ENCODE results near the gene CENPF. TPM values are rescaled to one million over a fixed set of nuclear protein-coding genes. Genes with fewer than 3 reads are reported as not detected.
A peak's percentile ranks its signal among the peaks of the same experiment; 100 is the strongest.

CENPF gene
- total RNA-seq, 1 experiment from 2014 or later = 135 TPM

- no peaks in the 10 kb centered on the region for H3K9me3 Mint-ChIP-seq (ENCODE audit: unreplicated experiment)
- no peaks in the 10 kb centered on the region for H3K27me3 Mint-ChIP-seq (ENCODE audit: insufficient read depth, unreplicated experiment)
- H3K27ac Mint-ChIP-seq (ENCODE audit: low read depth, unreplicated experiment) = peak overlapping the region; percentile 49
- no peak overlapping the region for H3K4me3 Mint-ChIP-seq (ENCODE audit: unreplicated experiment)
- ChIA-PET CTCF (interaction anchor here (0.5 to 21.4 kb wide), 71 partner anchors 10 to 984 kb away, joined by 3 to 958 read pairs (median 5); partner anchors contain the start of genes CENPF and PTPN14), POLR2A (interaction anchor here (0.7 to 27.9 kb wide), 40 partner anchors 9 to 986 kb away, joined by 3 to 2189 read pairs (median 5); partner anchors contain the start of genes CENPF and PTPN14)
- no TSS peak for BruUV-seq (replicated peaks)
- intact Hi-C loops (cut with micrococcal nuclease) = loop anchor here (1.0 kb wide), 1 partner anchor 371 kb away; no protein-coding TSS in a partner anchor
- H3K4me1 Mint-ChIP-seq (ENCODE audit: insufficient read depth, unreplicated experiment) = peaks cover 38% of the 10 kb centered on the region
- no peaks in the 10 kb centered on the region for H3K36me3 Mint-ChIP-seq (ENCODE audit: insufficient read depth, unreplicated experiment)
- TF ChIP-seq CTCF (IDR thresholded peaks at IDR 0.05; ENCODE audit: unreplicated experiment) = no peak
- DNase-seq (ENCODE audit: unreplicated experiment) = no peak
Observed at GRCh38 chr1:214583824-214584554, 19.0 kb upstream of the CENPF start.

GRCh38 chr1:214584805-214585766 lies 17.9 kb upstream of the CENPF start:
- H3K4me1 Mint-ChIP-seq (ENCODE audit: insufficient read depth, unreplicated experiment) = peaks cover 38% of the 10 kb centered on the region
- H3K27ac Mint-ChIP-seq (ENCODE audit: low read depth, unreplicated experiment) = peak overlapping the region; percentile 49
- H3K9me3 Mint-ChIP-seq (ENCODE audit: unreplicated experiment) = no peaks in the 10 kb centered on the region
- peak; percentile 98 for TF ChIP-seq CTCF (IDR thresholded peaks at IDR 0.05; ENCODE audit: unreplicated experiment)
- H3K36me3 Mint-ChIP-seq (ENCODE audit: insufficient read depth, unreplicated experiment) = no peaks in the 10 kb centered on the region
- DNase-seq (ENCODE audit: unreplicated experiment) = peak; percentile 85
- ChIA-PET CTCF (interaction anchor here (0.6 to 21.4 kb wide), 77 partner anchors 9 to 1818 kb away, joined by 3 to 958 read pairs (median 6); partner anchors contain the start of genes CENPF and PTPN14), POLR2A (interaction anchor here (0.7 to 27.9 kb wide), 34 partner anchors 10 to 390 kb away, joined by 3 to 2189 read pairs (median 4); partner anchors contain the start of genes CENPF and PTPN14)
- BruUV-seq (replicated peaks) = no TSS peak
- H3K4me3 Mint-ChIP-seq (ENCODE audit: unreplicated experiment) = no peak overlapping the region
- intact Hi-C loops (cut with micrococcal nuclease) = loop anchor here (1.0 kb wide), 5 partner anchors 34 to 372 kb away; partner anchors contain the start of gene PTPN14
- no peaks in the 10 kb centered on the region for H3K27me3 Mint-ChIP-seq (ENCODE audit: insufficient read depth, unreplicated experiment)

- no peak for DNase-seq (ENCODE audit: unreplicated experiment)
- peaks cover 30% of the 10 kb centered on the region for H3K4me1 Mint-ChIP-seq (ENCODE audit: insufficient read depth, unreplicated experiment)
- H3K4me3 Mint-ChIP-seq (ENCODE audit: unreplicated experiment) = no peak overlapping the region
- CTCF ChIA-PET = interaction anchor here (0.6 to 21.4 kb wide), 36 partner anchors 7 to 882 kb away, joined by 3 to 958 read pairs (median 23); partner anchors contain the start of genes CENPF and PTPN14
- no peaks in the 10 kb centered on the region for H3K27me3 Mint-ChIP-seq (ENCODE audit: insufficient read depth, unreplicated experiment)
- no TSS peak for BruUV-seq (replicated peaks)
- no peaks in the 10 kb centered on the region for H3K36me3 Mint-ChIP-seq (ENCODE audit: insufficient read depth, unreplicated experiment)
- no peaks in the 10 kb centered on the region for H3K9me3 Mint-ChIP-seq (ENCODE audit: unreplicated experiment)
- H3K27ac Mint-ChIP-seq (ENCODE audit: low read depth, unreplicated experiment) = no peak overlapping the region
- intact Hi-C loops (cut with micrococcal nuclease) = no loop called here
- POLR2A ChIA-PET = interaction anchor here (0.6 to 27.9 kb wide), 10 partner anchors 16 to 259 kb away, joined by 3 to 2189 read pairs (median 10); partner anchors contain the start of genes CENPF and PTPN14
- TF ChIP-seq CTCF (IDR thresholded peaks at IDR 0.05; ENCODE audit: unreplicated experiment) = no peak
Observed at GRCh38 chr1:214586621-214587020, 16.4 kb upstream of the CENPF start.
